NCI-H2196 treated with DMSO at 0.1 percent for 48 hours (cell line): ENCODE measurements around the gene OGFOD1.

ENCODE experiments used
- DNase-seq: peaks from one replicate; lab custom pipeline; 2025; ENCODE audit not compliant: unreplicated experiment; lab: John Stamatoyannopoulos, UW

OGFOD1 gene

GRCh38 chr16:56450986-56451752, at the start of gene OGFOD1, which contains the start of gene NUDT21:
Gene OGFOD1 (plus strand): TSS chr16:56451554. CDS start chr16:56451613, 59 bp downstream.
Gene NUDT21 (minus strand): TSS chr16:56451332. CDS start chr16:56451202, 130 bp downstream.
- DNase-seq: peak; percentile 86

DNA sequence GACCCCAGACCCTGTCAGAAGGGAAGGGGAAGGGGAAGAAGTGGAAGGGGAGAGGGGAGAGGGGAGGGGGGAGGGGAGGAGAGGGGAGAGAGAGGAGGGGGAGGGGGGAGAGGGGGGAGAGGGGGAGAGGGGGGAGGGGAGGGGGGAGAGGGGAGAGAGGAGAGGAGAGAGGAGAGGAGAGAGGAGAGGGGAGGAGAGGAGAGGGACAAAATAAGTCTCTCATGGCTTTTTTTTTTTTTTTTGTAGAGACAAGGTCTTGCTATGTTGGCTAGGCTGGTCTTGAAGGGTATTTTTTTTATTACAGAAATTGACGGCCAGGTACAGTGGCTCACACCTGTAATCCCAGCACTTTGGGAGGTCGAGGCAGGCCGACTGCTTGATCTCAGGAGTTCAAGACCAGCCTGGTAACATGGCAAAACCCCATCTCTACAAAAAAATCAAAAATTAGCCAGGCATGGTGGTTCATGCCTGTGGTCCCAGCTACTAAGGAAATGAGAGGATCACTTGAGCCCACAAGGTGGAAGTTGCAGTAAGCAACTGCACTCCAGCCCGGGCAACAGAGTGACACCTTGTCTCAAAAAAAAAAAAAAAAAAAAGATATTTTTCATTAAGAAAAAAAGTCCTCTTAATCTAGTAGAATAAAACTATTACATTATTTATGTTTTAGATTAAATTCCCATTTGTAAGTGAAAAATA, 45.2 kb upstream of the OGFOD1 start:
- DNase-seq: no peak

DNA sequence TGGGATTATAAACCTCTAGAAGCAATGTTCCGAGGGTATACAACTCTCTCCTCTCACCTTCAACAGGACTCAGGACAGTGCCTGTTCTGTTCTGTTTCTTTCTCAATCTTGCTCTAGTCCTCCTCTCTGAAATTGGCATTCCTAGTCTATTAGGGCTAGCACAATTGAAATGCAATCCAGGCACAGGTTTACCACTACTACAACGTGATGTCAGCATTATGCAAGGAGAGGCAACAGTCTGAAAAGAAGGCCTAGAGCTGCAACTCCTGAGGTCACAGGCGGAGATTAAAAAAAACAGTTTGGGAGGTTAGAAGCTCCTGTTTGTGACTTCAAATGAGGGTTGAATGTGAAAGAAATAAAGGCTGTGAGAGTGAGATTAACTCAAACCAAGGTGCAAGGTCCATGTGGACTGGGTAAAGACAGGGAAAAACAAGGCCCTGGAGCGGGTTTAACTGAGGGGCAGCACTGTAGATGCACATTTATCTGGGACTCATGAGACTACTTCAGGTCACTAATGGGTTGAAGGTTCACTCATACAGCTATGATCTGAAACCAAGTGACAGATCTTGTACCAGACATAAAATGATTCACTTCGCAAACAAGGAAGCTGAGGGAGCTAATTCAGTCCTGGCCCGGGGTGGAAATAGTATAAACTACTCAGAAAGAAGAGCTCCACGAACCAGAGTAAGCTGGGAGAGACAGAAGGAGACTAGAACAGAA, 42.8 kb upstream of the OGFOD1 start:
- no peak for DNase-seq

DNA sequence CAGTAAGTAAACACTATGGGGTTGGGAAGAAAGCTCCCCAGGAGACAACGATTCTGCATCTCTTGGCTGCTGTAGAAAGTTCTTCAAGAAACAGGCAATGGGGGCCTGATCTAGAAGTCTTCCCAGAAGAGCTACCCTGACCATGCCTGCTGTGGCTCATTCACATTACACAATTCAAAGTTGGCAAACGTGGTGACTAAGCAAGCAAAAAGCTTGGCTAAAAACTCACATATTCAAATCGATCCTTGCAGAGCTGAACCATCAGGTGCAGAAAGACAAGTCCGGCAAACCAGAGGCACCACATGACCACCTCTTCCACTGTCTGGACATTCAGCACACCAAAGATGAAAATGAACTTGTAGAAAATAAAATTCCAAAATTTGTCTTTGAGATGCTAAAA, 42.2 kb upstream of the OGFOD1 start:
- no peak for DNase-seq

- DNase-seq: no peak
Observed at GRCh38 chr16:56411123-56411522, 40.2 kb upstream of the OGFOD1 start.

GRCh38 chr16:56411624-56412023, 39.7 kb upstream of the OGFOD1 start:
- no peak for DNase-seq

- DNase-seq: no peak
Observed at GRCh38 chr16:56413381-56413780, 38.0 kb upstream of the OGFOD1 start.

- DNase-seq: no peak
Observed at GRCh38 chr16:56414366-56414765, 37.0 kb upstream of the OGFOD1 start.

- DNase-seq: no peak
Observed at GRCh38 chr16:56415875-56416274, 35.5 kb upstream of the OGFOD1 start.

DNA sequence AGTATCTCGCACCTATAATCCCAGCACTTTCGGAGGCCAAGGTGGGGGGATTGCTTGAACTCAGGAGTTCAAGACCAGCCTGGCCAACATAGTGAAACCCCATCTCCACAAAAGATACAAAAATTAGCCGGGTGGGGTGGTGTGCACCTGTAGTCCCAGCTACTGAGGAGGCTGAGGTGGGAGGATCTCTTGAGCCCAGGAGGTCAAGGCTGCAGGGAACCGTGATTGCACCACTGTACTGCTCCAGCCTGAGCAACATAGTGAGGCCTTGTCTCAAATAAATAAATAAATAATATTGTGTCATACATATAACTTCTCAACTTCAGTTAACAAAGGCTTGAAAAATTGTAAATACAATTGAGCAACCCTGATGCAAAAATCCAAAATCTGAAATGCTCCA, 34.2 kb upstream of the OGFOD1 start:
- DNase-seq: no peak

DNA sequence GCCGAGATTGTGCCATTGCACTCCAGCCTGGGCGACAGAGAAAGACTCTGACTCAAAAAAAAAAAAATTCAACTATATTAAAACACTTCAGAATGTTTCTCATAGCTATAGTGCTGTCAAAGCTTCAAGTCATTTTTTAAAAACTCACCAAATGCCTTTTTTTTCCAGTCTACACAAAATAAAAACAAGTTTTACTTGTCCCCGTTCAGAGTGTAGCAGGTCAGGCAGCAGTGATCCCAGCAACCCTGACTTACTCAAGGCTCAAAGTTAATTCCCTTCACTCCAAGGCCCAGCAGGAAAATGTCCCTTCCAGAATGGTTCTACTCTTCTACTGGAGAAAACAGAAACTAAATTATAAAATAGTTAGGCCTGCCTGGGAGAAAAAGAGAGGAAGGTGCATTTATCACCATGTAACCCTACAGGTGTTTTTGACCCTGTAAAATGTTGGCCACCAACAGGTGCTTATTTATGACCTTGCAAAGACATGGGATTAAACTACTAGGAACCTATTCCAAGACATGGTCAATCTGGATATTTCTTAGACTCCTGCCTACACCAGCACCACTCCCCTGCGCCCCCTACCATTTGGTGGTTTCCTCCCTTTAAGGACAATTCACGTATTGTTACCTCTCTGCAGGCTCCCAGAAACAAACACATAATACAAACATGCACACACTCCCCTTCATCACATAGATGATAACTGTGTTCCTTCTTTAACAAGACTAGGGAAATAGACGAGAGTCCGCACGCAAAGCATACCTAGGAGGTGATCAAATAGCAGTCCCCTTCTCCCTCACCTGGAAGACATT, 31.4 kb upstream of the OGFOD1 start:
- DNase-seq: no peak

- no peak for DNase-seq
Observed at GRCh38 chr16:56420613-56421012, 30.7 kb upstream of the OGFOD1 start.

GRCh38 chr16:56421313-56421712, 30.0 kb upstream of the OGFOD1 start:
- no peak for DNase-seq

DNA sequence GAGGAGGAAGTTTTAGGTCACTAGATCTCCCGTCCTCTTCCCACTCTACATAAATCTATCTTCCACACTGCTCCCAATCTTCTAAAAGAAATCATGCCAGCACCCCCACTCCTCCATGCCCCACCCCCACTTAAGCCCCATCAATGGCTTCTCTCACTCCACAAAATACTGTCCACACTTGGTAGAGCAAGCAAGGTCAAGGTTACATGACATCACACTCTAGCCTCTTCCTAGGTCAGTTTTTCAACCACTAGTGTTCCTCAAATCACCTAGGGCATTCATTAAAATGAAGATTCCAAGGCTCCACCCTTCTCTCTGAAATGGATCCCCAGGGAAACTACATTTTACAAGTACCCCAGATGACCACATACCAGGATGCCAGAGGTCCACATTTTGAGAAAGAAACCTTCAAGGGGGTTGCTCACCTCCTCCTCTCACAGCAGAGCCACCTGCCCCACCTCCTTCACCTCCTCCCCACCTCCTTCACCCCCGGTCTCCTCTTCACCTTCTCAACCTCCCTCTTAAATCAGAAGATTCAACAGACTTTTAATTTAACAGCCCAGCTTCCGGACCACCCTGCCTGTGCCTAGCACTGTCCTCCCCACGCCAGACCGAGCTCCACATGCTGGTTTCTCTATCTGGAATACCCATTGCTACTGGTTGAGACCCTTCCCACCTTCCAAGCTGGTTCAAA, 29.2 kb upstream of the OGFOD1 start:
- no peak for DNase-seq

- no peak for DNase-seq
Observed at GRCh38 chr16:56422896-56423441, 28.4 kb upstream of the OGFOD1 start.

GRCh38 chr16:56423584-56424403, 27.6 kb upstream of the OGFOD1 start:
- no peak for DNase-seq

DNA sequence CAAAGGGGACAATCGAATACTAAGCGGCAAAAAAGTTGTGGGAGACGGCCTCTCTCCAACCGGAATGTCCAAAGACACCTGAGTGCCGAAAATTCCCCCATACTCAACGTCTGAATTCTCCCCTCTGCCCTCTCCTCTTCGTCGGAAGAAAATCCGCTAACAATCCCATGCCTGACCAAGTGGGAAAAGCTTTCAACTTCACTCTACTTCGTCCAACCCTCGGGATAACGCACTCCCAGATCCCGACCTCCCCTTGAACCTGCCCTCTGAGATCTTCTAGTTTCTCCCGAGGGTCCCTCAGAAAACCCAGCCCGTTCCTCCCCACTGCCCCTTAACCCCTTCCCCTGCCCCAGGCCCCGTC, 27.0 kb upstream of the OGFOD1 start:
- DNase-seq: no peak

DNA sequence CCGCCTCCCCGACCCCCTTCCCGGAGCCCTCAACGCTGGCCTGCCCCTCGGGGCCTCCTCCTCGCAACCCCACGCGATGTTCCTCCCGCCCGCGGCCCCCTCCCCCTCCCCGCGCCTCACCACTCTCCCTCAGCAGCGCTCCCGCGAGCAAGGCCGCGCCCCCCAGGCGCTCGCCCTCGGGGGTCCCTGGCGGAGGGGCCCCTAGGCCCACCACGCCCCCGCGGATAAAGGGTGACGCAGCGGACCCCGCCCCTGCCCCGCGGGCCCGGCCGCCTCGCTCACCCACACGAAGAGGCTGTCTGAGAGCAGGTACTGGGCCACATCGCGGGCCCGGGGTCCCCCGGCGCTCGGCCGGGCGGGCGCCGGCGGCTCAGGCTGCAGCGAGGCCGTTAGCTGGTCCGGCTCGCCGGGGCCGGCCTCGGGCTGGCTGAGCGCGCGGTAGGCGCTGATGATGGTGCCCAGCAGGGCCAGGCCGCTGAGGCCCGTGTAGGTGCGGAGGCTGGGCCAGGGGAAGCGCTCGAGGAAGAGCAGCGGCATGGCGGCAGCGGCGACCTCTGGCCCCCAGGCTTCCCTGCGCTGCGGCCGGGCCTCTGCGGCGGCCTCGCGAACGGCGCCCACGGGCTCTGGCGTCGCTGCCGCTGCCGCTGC, 26.4 kb upstream of the OGFOD1 start:
- no peak for DNase-seq

- peak; percentile 21 for DNase-seq
Observed at GRCh38 chr16:56425439-56425832, 25.9 kb upstream of the OGFOD1 start, which contains the start of gene AMFR. Gene AMFR (minus strand): TSS chr16:56425545. CDS start chr16:56425327, 218 bp downstream.
